HG02798 (cell line): ENCODE results near the gene CYREN.

ENCODE experiments used
- ATAC-seq: cut with Tn5 transposase; IDR thresholded peaks from one replicate; pipeline ENCODE4 v1.9.1; 2021; ENCODE audit warnings: mild to moderate bottlenecking; ENCODE audit not compliant: unreplicated experiment, poor library complexity

The CYREN gene

DNA sequence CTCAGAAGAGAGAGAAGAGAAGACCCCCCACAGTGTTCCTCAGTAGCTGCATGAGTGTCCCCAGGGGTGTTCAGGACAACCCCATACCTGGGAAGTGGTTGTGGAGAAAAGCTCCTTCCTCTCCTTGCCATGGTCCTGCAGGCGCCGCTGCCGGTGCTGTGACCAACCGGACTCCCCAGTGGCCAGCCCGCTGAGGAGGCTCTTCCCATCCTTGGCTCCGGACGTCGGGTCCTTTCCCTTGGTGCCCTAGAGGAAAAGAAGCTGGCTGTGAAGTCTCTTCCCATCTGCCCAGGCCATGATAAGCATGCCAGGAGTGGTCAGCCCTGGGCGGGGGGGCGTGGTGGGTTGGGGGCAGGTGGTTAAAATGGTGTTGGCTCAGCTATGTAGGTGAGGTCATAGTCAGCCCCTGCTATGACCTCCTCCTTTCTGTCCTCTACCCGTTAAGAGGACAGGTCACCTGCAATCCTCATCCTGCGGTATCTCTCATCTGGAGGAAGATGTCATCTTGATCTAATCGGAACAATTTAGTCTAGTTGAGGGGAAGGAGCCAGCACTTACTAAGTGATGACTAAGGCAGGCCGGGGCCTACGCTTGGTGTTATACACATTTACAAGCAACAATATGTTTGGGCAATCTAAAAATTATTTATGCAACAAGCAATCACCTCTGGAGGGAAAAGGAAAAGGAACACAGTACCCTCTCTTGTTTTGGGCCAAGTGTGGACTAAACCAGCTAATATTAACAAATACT is 27.6 kb upstream of the CYREN start:
- ATAC-seq = no peak

DNA sequence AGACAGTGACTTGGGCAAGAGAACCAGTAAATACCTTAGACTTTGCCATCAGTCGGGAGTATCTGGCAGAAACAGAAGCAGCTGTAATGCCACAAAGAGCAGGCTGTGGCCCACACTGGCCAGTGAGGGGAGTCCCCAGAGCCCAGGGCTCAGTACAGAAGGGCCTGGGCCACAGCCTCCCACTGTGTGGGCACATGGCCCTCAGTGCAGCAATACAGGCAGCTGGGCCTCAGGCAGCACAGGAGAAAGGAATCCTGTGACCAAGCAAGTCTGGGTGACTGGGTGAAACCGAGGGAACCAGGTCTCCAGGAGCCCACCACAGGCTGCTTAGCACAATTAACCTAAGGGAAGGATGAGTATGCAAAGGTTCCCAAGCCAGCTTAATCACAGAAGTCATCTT is 26.8 kb upstream of the CYREN start:
- ATAC-seq = no peak

DNA sequence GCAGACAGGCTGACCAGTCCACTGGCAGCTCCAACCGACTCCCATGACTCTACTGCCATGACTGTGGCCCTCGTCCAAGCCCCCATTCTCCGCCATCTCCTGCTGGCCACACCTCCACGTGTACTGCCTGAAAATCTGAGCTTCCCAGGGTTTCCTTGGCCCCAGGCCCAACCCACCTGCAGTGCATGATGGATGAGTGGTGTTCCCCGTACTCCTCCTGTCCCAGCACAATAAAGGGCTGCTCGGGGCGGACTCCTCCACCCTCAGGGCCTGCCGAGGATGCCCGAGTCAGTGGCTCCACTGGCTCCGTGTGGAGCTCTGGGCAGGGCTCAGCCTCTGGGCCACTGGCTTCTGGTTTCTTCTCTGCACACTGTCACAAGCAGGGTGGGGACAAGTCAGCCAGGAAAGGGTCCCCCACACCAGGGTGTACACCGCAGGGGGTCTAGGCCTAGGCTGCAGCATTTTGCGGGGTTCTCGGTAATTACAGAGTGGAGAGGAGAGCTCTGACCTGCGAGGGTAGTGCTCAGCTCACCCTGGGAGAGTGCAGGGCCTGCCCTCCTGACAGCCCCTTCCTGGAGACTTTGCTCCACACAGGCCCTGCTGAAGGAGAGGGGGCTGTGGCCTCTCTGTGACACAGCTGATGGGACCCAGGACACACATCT is 25.6 kb upstream of the CYREN start:
- no peak for ATAC-seq

DNA sequence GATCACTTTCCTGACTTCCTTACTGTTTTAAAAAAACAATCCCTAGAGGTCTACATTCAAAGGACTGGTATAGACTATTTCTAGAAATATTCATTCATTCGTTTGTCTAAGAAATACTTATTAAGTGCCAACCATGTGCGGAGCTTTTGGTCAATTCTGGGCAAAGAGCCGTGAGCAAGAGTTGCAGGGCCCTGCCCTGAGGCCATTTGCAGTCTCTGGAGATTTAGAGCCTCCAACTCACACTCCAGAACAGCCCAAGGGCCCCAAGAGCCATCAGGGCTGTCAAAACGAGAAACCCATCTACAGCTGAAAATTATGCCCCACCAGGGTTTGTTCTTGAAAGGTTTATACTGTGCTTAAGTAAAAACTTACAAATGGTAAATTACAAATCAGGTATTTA is 24.6 kb upstream of the CYREN start:
- no peak for ATAC-seq

DNA sequence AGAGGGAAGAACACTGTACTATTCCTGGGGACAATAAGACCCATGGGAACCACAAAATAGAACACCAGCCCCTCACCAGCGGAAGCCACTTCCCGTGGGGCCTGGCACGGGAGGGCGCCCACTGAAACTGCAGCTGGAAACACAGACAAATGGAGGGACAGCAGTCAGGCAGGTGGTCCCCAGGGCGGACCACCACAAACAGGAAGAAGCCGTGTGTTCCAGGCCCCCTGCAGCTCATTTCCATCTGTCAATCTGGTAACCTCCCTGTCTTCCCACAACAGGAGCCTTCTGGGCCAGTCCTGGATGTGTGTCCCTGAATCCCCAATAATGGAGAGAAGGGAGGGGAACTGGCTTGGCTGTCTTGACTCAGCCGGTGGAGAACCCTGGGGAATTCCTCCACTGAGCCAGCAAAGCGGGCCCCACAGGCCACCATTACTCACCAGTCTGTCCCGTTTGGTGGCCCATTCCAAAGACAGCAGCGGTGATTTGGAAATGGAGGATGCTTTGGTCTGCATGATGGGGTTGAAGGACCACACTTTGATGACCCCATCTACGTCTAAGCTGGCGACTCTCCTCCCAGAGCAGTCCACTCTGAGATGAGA is 24.1 kb upstream of the CYREN start:
- ATAC-seq = no peak

DNA sequence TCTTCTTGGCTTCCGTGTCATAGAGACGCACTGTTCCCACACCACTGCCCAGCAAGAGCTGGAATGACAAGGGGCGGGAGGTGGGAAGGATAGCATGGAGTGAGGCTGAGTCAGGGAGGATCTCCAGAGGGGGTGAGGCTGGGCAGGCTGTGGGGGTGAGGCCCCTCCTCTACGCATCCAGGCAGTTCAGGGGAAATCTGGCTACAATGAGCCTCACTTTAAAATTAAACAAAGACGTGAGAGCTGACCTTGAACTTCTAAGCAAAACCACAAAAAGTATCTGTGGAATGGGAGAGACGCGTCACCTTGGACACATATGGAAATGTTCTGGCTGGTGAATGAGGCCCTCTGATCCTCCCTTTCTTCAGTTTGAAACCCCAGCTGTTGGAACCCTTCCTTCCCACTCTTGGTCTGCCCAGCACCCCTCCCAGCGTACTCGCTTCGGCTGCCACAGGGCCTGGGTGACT is 23.1 kb upstream of the CYREN start:
- no peak for ATAC-seq

DNA sequence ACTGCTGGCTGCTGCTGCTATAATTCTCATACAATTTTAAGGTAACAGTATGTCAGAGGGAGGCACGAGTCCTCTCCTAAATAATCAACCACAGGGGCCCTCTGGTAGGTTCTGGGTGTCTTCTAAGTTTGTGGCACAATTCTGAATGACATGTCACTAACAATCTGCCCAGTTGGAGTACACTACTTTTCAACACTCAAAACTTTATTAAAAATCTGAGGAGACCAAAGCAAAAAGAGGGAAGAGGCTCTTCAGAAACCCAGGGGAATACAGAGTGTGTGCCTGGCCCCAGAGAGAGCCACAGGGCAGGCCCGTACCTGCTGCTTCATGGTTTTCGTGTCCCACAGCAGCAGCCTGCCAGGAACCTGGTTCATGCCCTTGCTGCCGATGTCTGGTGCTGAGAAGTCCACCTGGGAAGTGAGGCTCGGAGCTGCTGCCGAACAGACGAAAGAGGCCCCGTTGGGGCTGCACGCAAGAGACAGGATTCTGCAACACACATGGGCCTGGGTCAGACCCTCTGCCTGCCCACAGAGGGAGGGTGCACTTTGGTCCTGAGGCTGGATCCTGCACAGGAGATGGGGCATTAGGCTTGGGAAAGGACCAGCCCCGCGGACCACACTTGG is 22.5 kb upstream of the CYREN start:
- ATAC-seq = no peak

DNA sequence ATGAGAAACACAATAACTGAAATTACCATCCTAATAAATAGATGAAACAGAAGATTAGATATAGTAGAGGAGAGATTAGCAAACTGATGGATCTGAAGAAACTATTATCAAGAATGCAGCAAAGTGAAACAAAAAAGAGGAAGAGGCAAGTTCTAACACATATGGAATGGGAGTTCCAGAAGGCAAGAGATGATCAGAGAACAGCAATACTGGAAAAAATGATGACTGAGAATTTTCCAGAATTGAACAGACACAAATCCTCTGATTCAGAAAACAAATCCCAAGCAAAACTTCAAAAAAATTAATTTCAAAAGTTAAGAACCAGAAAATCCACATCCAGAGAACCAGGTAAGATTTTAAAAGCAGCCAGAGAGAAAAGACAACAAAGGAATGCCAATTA is 20.2 kb upstream of the CYREN start:
- ATAC-seq = no peak

DNA sequence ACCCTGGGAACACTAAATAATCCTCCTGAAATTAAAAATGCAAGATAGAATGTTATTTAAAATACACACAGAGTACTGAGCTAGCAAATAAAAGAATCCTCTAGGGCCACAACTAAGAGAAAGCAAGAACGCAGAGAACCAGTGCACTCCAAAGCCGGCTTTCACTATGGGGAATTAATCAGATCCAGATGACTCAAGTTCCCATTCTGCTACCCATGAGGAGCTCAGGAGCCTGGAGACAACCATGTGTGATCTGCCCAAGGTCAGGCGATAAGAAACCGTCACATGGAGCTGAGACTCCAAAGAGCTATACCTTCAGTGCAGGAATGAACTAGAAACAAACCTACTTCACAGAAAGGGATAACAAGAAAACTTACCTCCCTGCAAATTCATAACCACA is 19.5 kb upstream of the CYREN start:
- no peak for ATAC-seq

DNA sequence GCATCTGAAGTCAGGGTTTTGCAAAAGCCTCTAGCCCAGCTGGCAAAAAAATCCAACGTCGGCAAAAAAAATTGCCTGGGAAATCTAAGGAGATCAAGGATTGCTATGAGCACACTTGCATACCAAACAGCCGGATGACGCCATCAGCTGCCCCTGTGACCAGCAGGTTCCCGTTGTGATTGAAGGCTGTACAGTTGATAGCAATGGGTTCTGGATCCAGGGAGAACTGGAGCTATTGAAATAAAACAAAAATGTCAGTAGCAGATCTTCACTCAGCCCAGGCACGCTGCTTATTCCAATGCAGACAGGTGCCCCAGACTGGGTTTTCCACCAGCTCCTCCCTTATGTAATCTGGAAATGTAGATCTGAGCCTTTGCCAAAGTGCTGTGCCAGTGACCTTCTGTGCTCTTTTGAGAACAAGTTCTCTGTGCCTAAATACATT is 18.7 kb upstream of the CYREN start:
- no peak for ATAC-seq

DNA sequence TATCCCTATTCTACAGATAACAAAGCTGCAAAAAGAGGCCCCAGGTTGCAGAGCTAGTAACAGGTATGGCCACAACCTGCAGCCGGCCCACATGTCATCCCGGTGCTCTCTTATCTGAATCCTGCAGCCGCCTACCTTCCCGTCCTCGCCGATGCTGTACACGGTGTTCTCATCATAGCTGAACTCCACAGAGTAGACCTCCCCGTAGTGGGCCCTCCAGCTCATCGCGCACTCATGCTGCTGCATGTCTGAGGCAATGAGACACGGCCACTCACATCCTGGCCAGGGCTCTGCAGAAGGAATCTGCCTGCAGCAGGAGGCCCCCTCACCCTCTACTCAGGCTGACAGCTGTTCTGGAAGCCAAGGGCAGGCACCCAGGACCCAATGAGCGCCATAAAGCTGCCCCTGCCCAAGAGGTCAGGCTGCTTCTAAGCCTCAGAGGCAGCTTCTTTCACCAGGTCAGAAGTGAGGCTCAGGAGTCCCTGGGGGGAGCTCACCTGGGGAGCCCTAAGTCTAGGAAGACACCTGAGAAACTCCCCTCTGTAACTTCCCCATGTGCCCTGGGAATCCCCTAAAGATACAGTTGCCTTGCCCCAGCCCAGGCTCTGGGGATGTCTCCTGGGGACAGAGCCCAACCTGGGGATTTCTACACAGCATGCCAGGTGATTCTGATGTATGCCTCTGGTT is 17.9 kb upstream of the CYREN start:
- ATAC-seq = peak; percentile 45

DNA sequence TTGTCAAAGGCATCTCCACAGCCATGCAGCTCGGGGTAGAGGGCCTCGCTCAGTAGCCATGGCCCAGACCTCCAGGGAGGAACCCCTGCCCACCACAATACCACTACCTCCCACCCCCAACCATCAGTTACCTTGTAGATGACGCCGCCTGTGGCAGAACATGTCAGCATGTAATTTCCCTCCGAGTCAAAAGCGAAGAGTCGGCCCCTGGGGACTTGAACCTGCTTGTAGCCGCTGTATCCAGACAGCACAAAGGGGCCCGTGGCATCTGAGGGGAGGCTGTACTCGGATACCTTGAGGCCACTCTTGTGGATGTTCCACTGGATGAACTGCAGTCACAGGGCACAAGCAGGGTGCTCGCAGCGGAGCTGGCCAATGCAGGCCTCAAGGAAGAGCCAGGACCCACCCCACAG is 16.3 kb upstream of the CYREN start:
- peak; percentile 61 for ATAC-seq

DNA sequence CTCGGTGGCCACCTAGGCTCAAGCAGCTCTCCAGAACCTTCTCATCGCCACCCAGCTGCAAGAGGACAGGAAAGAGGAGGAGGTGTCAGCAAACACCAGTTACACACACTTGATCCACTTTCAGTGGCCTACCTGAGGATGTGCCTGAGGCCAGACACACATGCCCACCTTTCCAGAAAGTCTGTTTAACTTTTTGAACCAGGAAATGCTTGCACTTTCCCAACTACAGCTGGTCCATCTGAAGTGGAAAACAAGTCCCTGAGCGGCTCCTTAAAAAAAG is 15.7 kb upstream of the CYREN start:
- ATAC-seq = no peak

DNA sequence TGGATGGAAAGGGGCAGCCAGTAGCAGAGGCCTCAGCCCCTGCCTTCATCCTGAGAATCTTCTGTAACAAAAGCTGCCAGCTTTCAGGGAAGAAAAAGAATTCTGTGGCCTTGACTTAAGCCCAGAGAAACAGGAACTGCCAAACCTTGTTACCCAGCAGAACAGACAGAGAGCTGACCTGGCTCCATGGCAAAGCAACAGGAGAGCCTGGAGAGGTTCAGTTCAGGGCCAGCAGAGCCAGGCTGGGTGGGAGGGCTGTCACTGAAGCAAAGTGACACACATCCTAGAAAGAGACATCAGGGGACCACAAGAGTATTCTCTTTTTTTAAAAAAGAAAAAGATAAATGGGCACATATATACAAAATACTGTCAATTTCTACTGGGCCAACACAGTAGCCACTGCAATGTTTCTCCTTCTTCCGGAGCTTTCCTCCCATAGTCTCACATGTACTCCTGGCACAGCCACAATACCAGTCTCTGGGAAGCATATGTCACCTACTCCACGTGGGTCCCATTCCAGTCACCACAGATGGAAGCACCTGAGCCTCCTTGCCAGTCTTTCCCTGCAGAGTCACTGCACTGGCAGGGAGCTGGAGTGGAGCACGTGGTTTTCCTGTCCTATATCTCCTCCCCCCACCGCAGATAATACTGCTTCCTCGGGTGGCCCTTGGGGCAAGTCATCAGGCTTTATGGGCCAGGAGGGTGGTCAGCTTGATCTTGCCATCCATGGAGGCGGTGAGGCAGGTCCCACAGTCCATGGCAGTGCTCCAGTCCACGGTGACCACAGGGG is 15.2 kb upstream of the CYREN start:
- no peak for ATAC-seq

DNA sequence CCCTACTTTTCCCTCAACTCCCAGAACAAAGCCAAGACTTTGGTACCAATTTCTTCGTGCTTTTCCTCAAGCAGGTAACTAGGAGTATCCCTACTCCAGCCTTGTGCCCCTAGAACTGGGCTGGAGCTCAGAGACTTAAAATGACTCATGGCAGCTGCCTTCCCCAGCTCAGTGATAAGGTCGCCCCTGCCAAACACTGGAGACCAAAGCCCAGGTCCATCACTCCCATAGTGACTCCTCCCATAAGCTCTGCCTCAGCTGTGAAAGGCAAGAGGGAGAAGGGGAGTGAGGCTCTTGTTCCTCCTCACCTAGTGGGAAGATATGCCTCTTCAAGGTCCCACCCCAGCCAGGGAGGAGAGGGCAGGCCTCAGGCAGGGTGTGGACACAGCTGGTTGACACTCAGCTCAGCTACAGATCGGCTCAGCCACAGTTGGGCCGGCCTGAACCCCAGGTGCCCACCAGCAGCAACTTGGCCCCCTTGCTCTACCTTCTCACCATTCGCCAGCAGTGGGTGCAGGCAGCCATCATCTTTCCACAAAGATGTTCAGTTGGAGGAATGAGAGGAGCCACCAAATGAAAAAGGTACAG is 13.8 kb upstream of the CYREN start:
- no peak for ATAC-seq

DNA sequence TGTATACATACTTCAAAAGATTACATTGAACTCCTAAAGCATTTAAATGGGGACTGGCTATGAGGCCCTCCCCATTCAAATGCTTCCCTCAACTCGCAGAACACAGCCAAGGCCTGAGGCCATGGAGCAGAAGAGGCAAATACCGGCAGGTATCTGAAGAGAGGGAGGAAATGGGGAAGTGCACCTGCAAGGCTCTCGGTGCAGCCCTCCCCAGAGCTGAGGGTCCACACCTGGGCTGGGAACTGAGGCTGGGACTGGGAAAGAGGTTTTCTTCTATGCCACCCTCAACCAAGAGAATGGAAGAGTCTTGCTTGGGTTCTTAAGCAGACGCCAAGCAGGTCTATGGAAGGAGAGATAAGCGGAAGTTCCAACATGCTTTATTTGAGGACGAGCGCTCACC is 13.0 kb upstream of the CYREN start:
- no peak for ATAC-seq

DNA sequence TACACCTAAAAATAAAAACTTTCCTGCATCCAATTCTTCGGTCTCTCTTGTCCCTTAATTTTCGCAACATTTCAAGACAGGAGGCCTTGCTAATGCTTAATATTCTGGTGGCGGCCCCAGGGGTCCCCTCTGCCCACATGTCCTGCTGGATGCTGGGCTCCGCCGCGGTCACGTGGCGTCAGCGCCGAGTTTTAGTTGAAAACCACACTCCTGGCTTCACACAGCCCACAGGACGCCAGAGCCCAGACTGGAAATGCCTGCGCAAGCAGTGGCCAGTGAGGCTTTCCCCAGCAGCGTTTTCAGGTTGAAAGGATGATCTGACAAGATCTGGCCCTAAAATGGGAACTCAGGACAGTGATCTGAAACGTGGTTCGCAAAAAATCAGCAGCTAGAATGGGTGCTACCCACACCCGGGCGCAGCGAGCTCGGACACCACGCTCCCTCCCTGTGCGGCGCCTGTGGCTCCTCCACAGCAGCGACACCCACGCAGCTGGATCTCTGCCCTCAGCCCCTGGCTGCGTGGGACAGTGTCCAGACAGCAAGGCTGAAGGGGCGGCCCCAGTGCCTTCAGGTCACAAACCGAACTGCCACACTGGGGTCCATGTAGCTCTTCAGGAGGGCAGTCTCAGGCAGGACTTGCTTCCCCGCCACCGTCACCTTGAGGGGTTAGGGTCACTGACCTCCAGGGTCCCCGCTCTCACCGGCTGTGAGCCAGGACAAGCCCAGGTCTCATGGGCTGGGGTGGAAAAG is 11.6 kb upstream of the CYREN start:
- ATAC-seq = no peak

DNA sequence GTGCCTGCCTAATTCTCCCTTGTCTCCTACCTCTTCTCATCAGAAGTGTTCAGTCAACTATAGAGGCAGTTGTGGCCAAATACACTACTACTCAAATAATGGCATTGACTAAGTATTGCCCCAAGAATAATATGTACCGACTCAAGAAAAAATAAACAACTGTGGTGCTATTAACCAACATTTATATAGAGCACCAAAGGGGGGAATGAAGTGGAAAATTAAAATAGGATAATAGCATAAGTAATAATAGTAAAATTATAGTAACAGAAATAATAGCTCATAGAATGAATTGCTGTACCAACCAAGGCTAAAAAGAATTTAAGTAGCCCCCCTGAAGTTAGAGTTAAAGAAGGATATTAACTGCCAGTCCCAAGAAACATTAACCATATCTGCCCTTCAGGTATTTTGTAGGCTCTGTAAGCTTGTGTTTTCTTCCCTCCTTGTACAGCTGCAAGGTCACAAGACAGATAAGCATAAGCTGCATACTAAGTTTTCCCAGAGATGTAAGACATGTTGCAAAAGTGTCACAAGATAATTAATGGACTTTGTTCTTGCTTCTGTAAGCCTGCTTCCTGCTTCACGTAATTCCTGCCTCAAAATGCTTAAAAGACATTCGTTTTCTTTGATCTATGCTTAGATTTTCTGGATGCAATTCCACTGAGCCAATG is 10.9 kb upstream of the CYREN start:
- no peak for ATAC-seq
